ENCODE data around the gene PDXK. TPM values are rescaled to one million over a fixed set of nuclear protein-coding genes. Genes with fewer than 3 reads are reported as not detected.

The PDXK gene
- total RNA-seq, 3 donors from 2014 or later: 51.5 to 79.2 (median 65.6) TPM

GRCh38 chr21:43689556-43690337, 29.2 kb upstream of the PDXK start:
- Histone ChIP-seq H3K27me3 (no peaks in the 10 kb centered on the region), H3K4me1 (no peaks in the 10 kb centered on the region), H3K4me3 (no peak overlapping the region), H3K9me3 (no peaks in the 10 kb centered on the region), H3K36me3 (peaks cover 9% of the 10 kb centered on the region), H3K27ac (no peak overlapping the region)
- intact Hi-C loops (cut with DNase I; ENCODE audit: low total_unique reads): no loop called here
- no peak for TF ChIP-seq POLR2AphosphoS5 (IDR thresholded peaks at IDR 0.05)
- no peak for TF ChIP-seq POLR2A (IDR thresholded peaks at IDR 0.05)
- no peak for TF ChIP-seq CTCF (IDR thresholded peaks at IDR 0.05)
- no peak for DNase-seq (ENCODE audit: low spot score in 2 of 2)

- H3K36me3 ChIP-seq: peaks cover 9% of the 10 kb centered on the region
Measured at GRCh38 chr21:43690346-43690745, 28.6 kb upstream of the PDXK start.

GRCh38 chr21:43691086-43691795, 27.7 kb upstream of the PDXK start:
- Histone ChIP-seq H3K9me3 (no peaks in the 10 kb centered on the region), H3K36me3 (peaks cover 9% of the 10 kb centered on the region), H3K27me3 (no peaks in the 10 kb centered on the region), H3K4me1 (no peaks in the 10 kb centered on the region), H3K4me3 (no peak overlapping the region), H3K27ac (no peak overlapping the region)
- peak in 1 of 2 donors; percentile 56 for DNase-seq (ENCODE audit: low spot score in 2 of 2)
- intact Hi-C loops (cut with DNase I; ENCODE audit: low total_unique reads): no loop called here
- no peak for TF ChIP-seq CTCF (IDR thresholded peaks at IDR 0.05)
- no peak for TF ChIP-seq POLR2A (IDR thresholded peaks at IDR 0.05)
- TF ChIP-seq POLR2AphosphoS5 (IDR thresholded peaks at IDR 0.05): no peak

More at GRCh38 chr21:43690346-43690745, 28.6 kb upstream of the PDXK start:
- Histone ChIP-seq H3K27me3 (no peaks in the 10 kb centered on the region), H3K9me3 (no peaks in the 10 kb centered on the region), H3K4me1 (no peaks in the 10 kb centered on the region), H3K4me3 (no peak overlapping the region), H3K27ac (no peak overlapping the region)
- TF ChIP-seq POLR2AphosphoS5 (IDR thresholded peaks at IDR 0.05) (no peak), CTCF (IDR thresholded peaks at IDR 0.05) (no peak), POLR2A (IDR thresholded peaks at IDR 0.05) (no peak)
- intact Hi-C loops (cut with DNase I; ENCODE audit: low total_unique reads): no loop called here
- DNase-seq (ENCODE audit: low spot score in 2 of 2): no peak

GRCh38 chr21:43691801-43692200, 27.1 kb upstream of the PDXK start:
- H3K36me3 ChIP-seq: peaks cover 9% of the 10 kb centered on the region
- no peak overlapping the region for H3K4me3 ChIP-seq
- no peak for DNase-seq (ENCODE audit: low spot score in 2 of 2)
- TF ChIP-seq POLR2A (IDR thresholded peaks at IDR 0.05) (no peak), CTCF (IDR thresholded peaks at IDR 0.05) (no peak), POLR2AphosphoS5 (IDR thresholded peaks at IDR 0.05) (no peak)
- no peak overlapping the region for H3K27ac ChIP-seq
- H3K4me1 ChIP-seq: no peaks in the 10 kb centered on the region
- H3K9me3 ChIP-seq: no peaks in the 10 kb centered on the region
- H3K27me3 ChIP-seq: no peaks in the 10 kb centered on the region
- intact Hi-C loops (cut with DNase I; ENCODE audit: low total_unique reads): no loop called here

GRCh38 chr21:43692949-43693348, 26.0 kb upstream of the PDXK start:
- Histone ChIP-seq H3K36me3 (peaks cover 4% of the 10 kb centered on the region), H3K4me1 (no peaks in the 10 kb centered on the region), H3K27ac (no peak overlapping the region), H3K4me3 (no peak overlapping the region), H3K9me3 (no peaks in the 10 kb centered on the region), H3K27me3 (no peaks in the 10 kb centered on the region)
- no peak for DNase-seq (ENCODE audit: low spot score in 2 of 2)
- intact Hi-C loops (cut with DNase I; ENCODE audit: low total_unique reads): no loop called here
- no peak for TF ChIP-seq CTCF (IDR thresholded peaks at IDR 0.05)
- TF ChIP-seq POLR2AphosphoS5 (IDR thresholded peaks at IDR 0.05): no peak
- TF ChIP-seq POLR2A (IDR thresholded peaks at IDR 0.05): no peak

Data from breast epithelium (tissue), 4 donors.